Vagina (tissue), 2 donors: ENCODE data around the gene NINL.

Experiments used
- POLR2A ChIP-seq, 2 donors: fragments of 450-650 bp; IDR thresholded peaks; one replicate each; pipeline ENCODE4 v1.6.1; 2017; ENCODE audit warnings: antibody characterized with exemption in 2 of 2, mild to moderate bottlenecking in 2 of 2, moderate library complexity in 2 of 2
- POLR2AphosphoS5 ChIP-seq, 2 donors: sonication (generic); formaldehyde crosslinking; IDR thresholded peaks; one replicate each; pipeline ENCODE4 v1.9.0; 2017; ENCODE audit warnings: antibody characterized with exemption in 2 of 2, mild to moderate bottlenecking in 2 of 2, low read depth in 1 of 2; ENCODE audit not compliant: insufficient read depth in 1 of 2
- TF ChIP-seq, protein P1 (sequence below), 3 experiments: fragments of 450-650 bp in 2 of 3; fragments of 200-600 bp in 1 of 3; sonication (generic) in 1 of 3; IDR thresholded peaks; one replicate each; pipeline ENCODE4 v1.5.1; 2017 to 2019; ENCODE audit warnings: antibody characterized with exemption in 3 of 3, mild to moderate bottlenecking in 2 of 3, moderate library complexity in 2 of 3

- no peak for TF ChIP-seq POLR2A (IDR thresholded peaks at IDR 0.05)
- TF ChIP-seq, protein P1, sequence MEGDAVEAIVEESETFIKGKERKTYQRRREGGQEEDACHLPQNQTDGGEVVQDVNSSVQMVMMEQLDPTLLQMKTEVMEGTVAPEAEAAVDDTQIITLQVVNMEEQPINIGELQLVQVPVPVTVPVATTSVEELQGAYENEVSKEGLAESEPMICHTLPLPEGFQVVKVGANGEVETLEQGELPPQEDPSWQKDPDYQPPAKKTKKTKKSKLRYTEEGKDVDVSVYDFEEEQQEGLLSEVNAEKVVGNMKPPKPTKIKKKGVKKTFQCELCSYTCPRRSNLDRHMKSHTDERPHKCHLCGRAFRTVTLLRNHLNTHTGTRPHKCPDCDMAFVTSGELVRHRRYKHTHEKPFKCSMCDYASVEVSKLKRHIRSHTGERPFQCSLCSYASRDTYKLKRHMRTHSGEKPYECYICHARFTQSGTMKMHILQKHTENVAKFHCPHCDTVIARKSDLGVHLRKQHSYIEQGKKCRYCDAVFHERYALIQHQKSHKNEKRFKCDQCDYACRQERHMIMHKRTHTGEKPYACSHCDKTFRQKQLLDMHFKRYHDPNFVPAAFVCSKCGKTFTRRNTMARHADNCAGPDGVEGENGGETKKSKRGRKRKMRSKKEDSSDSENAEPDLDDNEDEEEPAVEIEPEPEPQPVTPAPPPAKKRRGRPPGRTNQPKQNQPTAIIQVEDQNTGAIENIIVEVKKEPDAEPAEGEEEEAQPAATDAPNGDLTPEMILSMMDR (IDR thresholded peaks at IDR 0.05) = no peak
- no peak for TF ChIP-seq POLR2AphosphoS5 (IDR thresholded peaks at IDR 0.05; ENCODE audit: insufficient read depth in 1 of 2, low read depth in 1 of 2)
Observed at GRCh38 chr20:25601659-25602058, 16.3 kb upstream of the NINL start.
